Stimulated activated CD8-positive, alpha-beta memory T cell treated with anti-CD3 and anti-CD28 coated beads, Interleukin-7, amount 100 ng/mL, for 4 hours (primary cell): ENCODE data around the gene DCTN4.
"Not testable (repeated sequence)": the region's sequence is repeated elsewhere in the genome, so short reads cannot be mapped to it uniquely, and the experiment has no call there.

Source experiments
- DNase-seq, 2 donors: peaks; one replicate each; pipeline ENCODE4 v3.0.0-alpha.2; 2020; ENCODE audit warnings: low read depth in 2 of 2

Gene DCTN4

GRCh38 chr5:150758531-150759333 lies at the start of gene DCTN4:
Gene DCTN4, minus strand, starts transcription at chr5:150759017. Its CDS starts 24 bp downstream, at chr5:150758993.
- DNase-seq, result peak; percentile 89 to 91

GRCh38 chr5:150804388-150804787 lies 45.6 kb upstream of the DCTN4 start:
- no peak for DNase-seq

DNA sequence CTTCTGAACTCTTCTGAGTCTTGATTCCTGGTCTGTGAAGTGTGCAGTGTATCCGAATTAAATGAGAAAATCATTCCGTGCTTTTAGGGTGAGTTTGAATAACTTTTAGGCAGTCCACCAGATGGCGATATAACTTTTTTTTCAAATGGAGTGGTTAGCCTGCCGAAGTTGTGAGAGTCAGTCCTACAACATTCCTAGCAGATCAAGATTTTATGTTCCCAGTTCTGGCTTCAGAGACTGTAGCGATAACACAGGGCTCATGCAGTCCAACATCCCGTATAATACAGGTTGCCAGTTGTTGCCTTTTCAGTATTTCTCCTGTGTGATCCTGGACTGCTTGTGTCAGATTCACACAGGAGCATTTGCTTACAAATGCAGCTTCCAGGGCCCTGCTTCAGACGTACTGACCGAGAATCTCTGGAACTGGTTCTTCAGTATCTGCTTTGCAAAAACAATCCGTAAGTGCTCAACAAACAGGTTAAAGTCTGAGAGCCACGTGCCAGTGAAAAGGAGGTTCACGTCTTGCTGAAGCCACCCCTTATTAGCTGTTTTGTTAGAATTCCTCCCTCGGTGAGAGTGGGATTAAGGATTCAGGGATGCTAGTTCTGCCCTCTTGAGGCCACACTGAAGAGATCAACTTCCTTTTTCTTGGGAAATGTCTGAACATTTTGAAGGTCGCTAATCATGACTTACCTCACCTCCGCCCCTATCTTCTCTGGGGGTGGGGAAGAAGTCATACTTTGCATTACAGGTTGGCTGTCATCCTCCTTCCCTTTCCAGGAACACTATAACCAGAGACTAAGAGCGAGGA lies 42.5 kb upstream of the DCTN4 start:
- DNase-seq, result no peak

GRCh38 chr5:150797384-150797783 lies 38.6 kb upstream of the DCTN4 start:
- no peak for DNase-seq

DNA sequence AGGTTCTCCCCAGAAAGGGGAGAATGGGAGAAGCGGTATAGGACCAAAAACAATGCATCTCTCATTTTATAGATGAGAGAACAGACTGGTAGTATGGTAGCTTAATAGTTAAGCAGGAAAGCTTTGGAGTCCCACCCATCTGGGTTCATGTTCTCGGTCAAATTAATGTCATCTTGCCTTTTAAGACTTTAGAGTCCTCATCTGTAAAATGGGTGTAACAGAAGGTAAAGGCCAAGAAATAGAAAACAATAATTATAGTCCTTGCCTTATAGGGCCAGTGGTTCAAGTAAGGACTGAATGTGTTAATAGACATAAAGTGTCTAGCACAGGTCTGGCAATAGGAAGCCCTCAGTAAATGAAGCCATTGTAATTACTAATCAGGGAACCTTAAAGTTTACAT lies 36.1 kb upstream of the DCTN4 start:
- DNase-seq, result no peak

- DNase-seq, result not testable (repeated sequence)
Measured at GRCh38 chr5:150793423-150793888, 34.6 kb upstream of the DCTN4 start.

- no peak for DNase-seq
Measured at GRCh38 chr5:150791536-150791935, 32.7 kb upstream of the DCTN4 start.

DNA sequence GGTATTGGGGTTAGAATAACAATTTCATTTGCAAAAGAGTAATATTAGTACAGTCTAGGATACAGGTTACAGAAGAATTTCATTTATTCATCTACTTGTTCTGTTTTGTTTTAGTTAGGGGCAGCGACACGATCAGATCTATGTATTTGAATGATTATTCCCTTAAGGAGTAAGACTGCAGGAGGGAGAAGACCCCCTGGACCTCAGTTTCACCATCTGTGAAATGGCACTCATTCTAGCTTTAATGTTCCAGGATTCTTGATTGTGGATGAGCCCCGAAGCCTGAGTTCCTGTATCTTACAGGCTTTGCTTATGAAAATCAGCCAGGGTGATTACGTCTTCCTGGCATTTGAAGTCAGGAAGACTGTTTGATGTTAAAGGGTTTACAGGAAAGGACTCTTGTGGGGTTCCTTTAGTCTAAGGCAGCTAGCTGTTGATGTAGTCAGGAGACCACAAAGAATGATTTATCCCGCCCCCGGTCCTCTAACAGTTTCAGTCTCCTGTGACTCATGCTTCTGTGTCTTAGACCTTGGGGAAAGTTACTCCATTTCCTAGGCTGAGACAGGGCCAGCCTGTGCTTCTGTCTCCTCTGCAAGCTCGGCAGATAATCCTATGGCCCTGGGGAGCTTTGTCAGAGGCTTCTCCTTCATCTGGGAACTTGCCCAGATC lies 31.3 kb upstream of the DCTN4 start:
- DNase-seq, result peak; percentile 62 to 72

DNA sequence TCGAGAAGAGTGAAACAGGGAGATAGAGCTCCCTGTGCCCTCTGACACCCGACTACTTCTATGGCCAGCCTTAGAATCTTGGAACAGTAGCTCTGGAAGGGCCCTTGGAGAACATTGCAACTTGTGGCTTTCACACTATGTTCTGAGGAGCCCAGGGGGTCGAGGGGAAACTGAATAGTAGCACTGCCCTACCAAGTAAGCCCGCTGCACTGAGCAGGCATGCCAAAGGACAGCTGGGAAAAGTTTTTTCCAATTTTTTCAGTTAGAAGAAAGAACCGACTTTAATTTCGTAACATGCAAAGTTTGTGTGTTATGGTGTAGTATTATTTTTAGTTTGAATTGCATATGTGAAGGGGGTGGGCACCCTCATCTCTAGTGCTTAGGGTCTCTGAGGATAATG lies 30.6 kb upstream of the DCTN4 start:
- DNase-seq, result no peak

- no peak for DNase-seq
Measured at GRCh38 chr5:150788977-150789376, 30.2 kb upstream of the DCTN4 start.

DNA sequence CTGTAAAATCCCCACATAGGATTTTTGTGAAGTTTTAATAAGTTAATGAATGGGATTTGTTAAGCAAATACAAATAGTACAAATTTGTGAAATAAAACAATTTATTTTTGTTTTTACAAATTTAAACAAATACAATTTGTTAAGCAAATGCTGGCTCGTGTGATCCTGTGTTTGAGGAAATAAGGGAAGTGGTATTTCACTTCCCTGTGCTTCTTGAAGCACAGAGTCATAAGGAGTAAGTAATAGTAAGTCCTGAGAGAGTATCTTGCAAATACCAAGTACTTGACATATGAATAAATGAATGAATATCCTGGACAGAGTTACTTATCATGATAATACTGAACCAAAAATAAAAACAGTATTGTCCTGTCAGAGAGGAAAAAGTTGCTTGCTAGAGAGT lies 28.8 kb upstream of the DCTN4 start:
- DNase-seq, result no peak

- DNase-seq, result no peak
Measured at GRCh38 chr5:150786876-150787275, 28.1 kb upstream of the DCTN4 start.

- DNase-seq, result no peak
Measured at GRCh38 chr5:150785950-150786349, 27.1 kb upstream of the DCTN4 start.

GRCh38 chr5:150783422-150783928 lies 24.7 kb upstream of the DCTN4 start:
- peak; percentile 48 to 51 for DNase-seq

DNA sequence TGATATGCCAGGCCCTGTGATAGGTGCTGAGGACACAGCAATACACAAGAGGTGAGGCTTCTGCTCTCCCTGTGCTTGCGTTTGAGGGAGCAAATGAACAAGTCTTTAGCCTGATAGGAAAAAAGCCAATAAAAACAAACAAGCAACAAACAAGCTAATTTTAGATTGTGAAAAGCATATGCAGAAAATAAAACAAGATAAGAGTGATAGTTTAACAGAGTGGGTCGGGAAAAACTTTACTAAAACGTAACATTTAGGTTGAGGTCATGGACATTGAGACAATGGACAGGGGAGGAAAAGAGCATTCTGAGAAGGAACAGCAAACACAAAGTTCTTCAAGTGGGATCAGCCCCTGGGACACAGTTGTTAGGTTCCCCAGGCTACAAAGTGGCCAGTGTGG lies 24.0 kb upstream of the DCTN4 start:
- no peak for DNase-seq

GRCh38 chr5:150781706-150782614 lies 23.1 kb upstream of the DCTN4 start:
- no peak for DNase-seq

DNA sequence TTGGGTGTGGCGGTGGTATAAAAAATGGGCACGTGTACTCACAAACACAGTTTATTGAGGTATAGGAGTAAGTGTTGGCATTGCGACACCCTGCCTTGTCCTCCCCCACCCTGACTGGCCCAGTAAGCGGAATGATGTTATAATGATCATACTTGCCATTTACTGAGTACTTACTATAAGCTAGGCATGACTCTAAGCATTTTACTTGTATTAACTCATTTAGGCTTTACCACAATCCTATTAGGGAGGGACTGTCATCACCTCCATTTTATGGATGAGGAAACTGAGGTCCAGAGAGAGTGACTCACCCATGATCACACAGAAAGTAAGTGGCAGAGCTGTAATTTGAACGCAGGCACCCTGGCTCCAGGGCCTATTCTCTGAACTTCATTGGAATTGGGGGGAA lies 22.0 kb upstream of the DCTN4 start:
- DNase-seq, result no peak

- DNase-seq, result no peak
Measured at GRCh38 chr5:150780187-150780692, 21.4 kb upstream of the DCTN4 start.

DNA sequence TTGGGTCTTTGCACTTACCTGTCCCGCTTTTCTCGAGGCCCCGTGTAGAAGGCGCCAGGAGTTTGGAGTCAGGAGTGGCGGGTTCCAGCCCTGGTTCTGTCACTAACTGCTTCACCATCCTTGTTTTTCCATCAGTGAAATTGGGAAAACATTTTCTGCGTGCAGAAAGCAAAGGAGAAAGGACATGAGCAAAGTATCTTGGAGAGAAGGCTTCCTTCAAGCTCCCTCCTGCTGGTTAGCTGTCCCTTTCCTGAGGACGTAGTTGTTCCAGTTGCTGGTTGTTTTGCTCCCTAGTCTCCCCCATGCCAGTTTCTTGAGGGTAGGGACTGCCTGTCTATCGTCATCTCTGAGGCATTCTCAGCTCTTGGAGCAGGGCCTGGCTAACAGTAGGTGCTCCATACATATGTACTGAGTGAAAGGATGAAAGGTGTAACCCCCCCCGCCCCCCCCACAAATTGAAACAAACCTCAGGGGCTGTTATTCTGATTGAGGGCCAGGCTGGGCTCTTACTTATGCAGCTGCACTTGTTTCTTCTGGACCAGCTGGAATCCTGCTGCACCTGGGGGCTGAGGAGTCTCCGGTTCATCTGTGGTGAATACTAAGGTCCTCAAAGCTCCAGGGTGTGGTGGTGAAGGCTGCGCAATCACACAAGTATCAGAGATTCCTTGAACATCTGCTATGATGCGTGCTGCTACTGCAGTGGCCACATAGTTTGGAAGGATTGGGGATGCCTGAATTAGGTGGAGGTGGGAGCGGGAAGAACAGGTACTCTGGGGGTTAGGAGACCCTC lies 20.8 kb upstream of the DCTN4 start:
- no peak for DNase-seq
